GM21367 (cell line): ENCODE measurements around the gene CPA1.
"Not testable (repeated sequence)": the region's sequence is repeated elsewhere in the genome, so short reads cannot be mapped to it uniquely, and the experiment has no call there.

Experiments used
- ATAC-seq: cut with Tn5 transposase; IDR thresholded peaks from one replicate; pipeline ENCODE4 v1.9.1; 2021; ENCODE audit not compliant: unreplicated experiment

The CPA1 gene

GRCh38 chr7:130371046-130371445 lies 9.2 kb upstream of the CPA1 start:
- ATAC-seq: no peak

- ATAC-seq: no peak
Observed at GRCh38 chr7:130372402-130373165, 7.7 kb upstream of the CPA1 start.

- no peak for ATAC-seq
Observed at GRCh38 chr7:130374507-130374906, 5.8 kb upstream of the CPA1 start.

GRCh38 chr7:130376461-130376860 lies 3.8 kb upstream of the CPA1 start:
- ATAC-seq: not testable (repeated sequence)

GRCh38 chr7:130377178-130377577 lies 3.1 kb upstream of the CPA1 start:
- ATAC-seq: no peak

- ATAC-seq: no peak
Observed at GRCh38 chr7:130379019-130379418, 1.3 kb upstream of the CPA1 start.

- no peak for ATAC-seq
Observed at GRCh38 chr7:130379532-130379920, 768 bp upstream of the CPA1 start.

GRCh38 chr7:130380861-130381455 lies 664 bp downstream of the CPA1 start:
- no peak for ATAC-seq

GRCh38 chr7:130381468-130382312 lies 1.4 kb downstream of the CPA1 start:
- no peak for ATAC-seq

GRCh38 chr7:130383187-130383980 lies 3.1 kb downstream of the CPA1 start:
- ATAC-seq: no peak

GRCh38 chr7:130384371-130384801 lies 4.1 kb downstream of the CPA1 start:
- ATAC-seq: no peak

GRCh38 chr7:130384841-130385599 lies 4.7 kb downstream of the CPA1 start:
- ATAC-seq: no peak

- no peak for ATAC-seq
Observed at GRCh38 chr7:130385600-130386066, 5.3 kb downstream of the CPA1 start.

- no peak for ATAC-seq
Observed at GRCh38 chr7:130386876-130387275, 6.6 kb downstream of the CPA1 start.

- no peak for ATAC-seq
Observed at GRCh38 chr7:130387306-130387627, 7.0 kb downstream of the CPA1 start.

GRCh38 chr7:130387628-130388403 lies 7.5 kb downstream of the CPA1 start:
- ATAC-seq: no peak

- ATAC-seq: no peak
Observed at GRCh38 chr7:130388671-130389070, 8.4 kb downstream of the CPA1 start.

- ATAC-seq: no peak
Observed at GRCh38 chr7:130390486-130390885, 10.2 kb downstream of the CPA1 start.

- no peak for ATAC-seq
Observed at GRCh38 chr7:130393101-130393561, 12.8 kb downstream of the CPA1 start.
